ENCODE results near the gene ZNF417.
"Not testable (repeated sequence)": the region's sequence is repeated elsewhere in the genome, so short reads cannot be mapped to it uniquely, and the experiment has no call there.

ZNF417 gene

GRCh38 chr19:57916168-57916995, at the start of gene ZNF417:
ZNF417 (minus strand) TSS chr19:57916592; CDS start chr19:57916411, 181 bp downstream.
- in situ Hi-C loops (cut with MboI; ENCODE audit: low sequenced_read_pairs) = not testable (repeated sequence)

GRCh38 chr19:57964761-57965160, 48.4 kb upstream of the ZNF417 start:
- in situ Hi-C loops (cut with MboI; ENCODE audit: low sequenced_read_pairs) = no loop called here

- in situ Hi-C loops (cut with MboI; ENCODE audit: low sequenced_read_pairs) = no loop called here
Observed at GRCh38 chr19:57961785-57962184, 45.4 kb upstream of the ZNF417 start.

GRCh38 chr19:57954996-57955395, 38.6 kb upstream of the ZNF417 start:
- in situ Hi-C loops (cut with MboI; ENCODE audit: low sequenced_read_pairs) = no loop called here

GRCh38 chr19:57949702-57950101, 33.3 kb upstream of the ZNF417 start:
- in situ Hi-C loops (cut with MboI; ENCODE audit: low sequenced_read_pairs) = no loop called here

- in situ Hi-C loops (cut with MboI; ENCODE audit: low sequenced_read_pairs) = no loop called here
Observed at GRCh38 chr19:57949296-57949695, 32.9 kb upstream of the ZNF417 start.

GRCh38 chr19:57947419-57948134, 31.2 kb upstream of the ZNF417 start, which contains the start of gene ZNF256:
ZNF256 (minus strand) TSS chr19:57947706; CDS start chr19:57947474, 232 bp downstream.
- in situ Hi-C loops (cut with MboI; ENCODE audit: low sequenced_read_pairs) = no loop called here

GRCh38 chr19:57947088-57947418, 30.7 kb upstream of the ZNF417 start:
- in situ Hi-C loops (cut with MboI; ENCODE audit: low sequenced_read_pairs) = no loop called here

- in situ Hi-C loops (cut with MboI; ENCODE audit: low sequenced_read_pairs) = no loop called here
Observed at GRCh38 chr19:57946316-57946715, 29.9 kb upstream of the ZNF417 start.

GRCh38 chr19:57941593-57941992, 25.2 kb upstream of the ZNF417 start:
- in situ Hi-C loops (cut with MboI; ENCODE audit: low sequenced_read_pairs) = no loop called here

- in situ Hi-C loops (cut with MboI; ENCODE audit: low sequenced_read_pairs) = no loop called here
Observed at GRCh38 chr19:57935731-57936130, 19.3 kb upstream of the ZNF417 start.

GRCh38 chr19:57934820-57935665, 18.7 kb upstream of the ZNF417 start, which contains the start of gene ZNF418:
ZNF418 (minus strand) TSS chr19:57935402; CDS start chr19:57933822, 1,580 bp downstream.
- in situ Hi-C loops (cut with MboI; ENCODE audit: low sequenced_read_pairs) = no loop called here

GRCh38 chr19:57927587-57927986, 11.2 kb upstream of the ZNF417 start:
- in situ Hi-C loops (cut with MboI; ENCODE audit: low sequenced_read_pairs) = no loop called here

- in situ Hi-C loops (cut with MboI; ENCODE audit: low sequenced_read_pairs) = no loop called here
Observed at GRCh38 chr19:57914531-57914930, 1.9 kb downstream of the ZNF417 start.

GRCh38 chr19:57907394-57907793, 9.0 kb downstream of the ZNF417 start:
- in situ Hi-C loops (cut with MboI; ENCODE audit: low sequenced_read_pairs) = no loop called here

- in situ Hi-C loops (cut with MboI; ENCODE audit: low sequenced_read_pairs) = no loop called here
Observed at GRCh38 chr19:57905258-57905657, 11.1 kb downstream of the ZNF417 start.

GRCh38 chr19:57903618-57904184, 12.7 kb downstream of the ZNF417 start:
- in situ Hi-C loops (cut with MboI; ENCODE audit: low sequenced_read_pairs) = no loop called here

- in situ Hi-C loops (cut with MboI; ENCODE audit: low sequenced_read_pairs) = no loop called here
Observed at GRCh38 chr19:57900311-57900710, 16.1 kb downstream of the ZNF417 start.

- in situ Hi-C loops (cut with MboI; ENCODE audit: low sequenced_read_pairs) = not testable (repeated sequence)
Observed at GRCh38 chr19:57890706-57891105, 25.7 kb downstream of the ZNF417 start.

GRCh38 chr19:57888560-57889231, 27.7 kb downstream of the ZNF417 start, which contains the start of gene ZNF814:
ZNF814 (minus strand) TSS chr19:57889037; CDS start chr19:57888802, 235 bp downstream.
- in situ Hi-C loops (cut with MboI; ENCODE audit: low sequenced_read_pairs) = no loop called here

Data from HL-60/S4 treated with phorbol 12-myristate 13-acetate at 8.2 ng/mL for 4 days and 3 days (cell line).